Peyer's patch (tissue), 4 donors: ENCODE results near the gene ZCCHC14.

Source experiments
- POLR2A ChIP-seq, 2 donors: fragments of 450-650 bp; IDR thresholded peaks; one replicate each; pipeline ENCODE4 v1.5.1; 2017; ENCODE audit warnings: antibody characterized with exemption in 2 of 2, mild to moderate bottlenecking in 2 of 2, moderate library complexity in 2 of 2
- TF ChIP-seq, protein P1 (sequence below), 6 experiments: fragments of 450-650 bp in 4 of 6; fragments of 200-600 bp in 2 of 6; sonication (generic) in 1 of 6; IDR thresholded peaks; one replicate each; pipeline ENCODE4 v1.5.1; 2017 to 2019; ENCODE audit warnings: antibody characterized with exemption in 6 of 6, mild to moderate bottlenecking in 3 of 6, moderate library complexity in 1 of 6

DNA sequence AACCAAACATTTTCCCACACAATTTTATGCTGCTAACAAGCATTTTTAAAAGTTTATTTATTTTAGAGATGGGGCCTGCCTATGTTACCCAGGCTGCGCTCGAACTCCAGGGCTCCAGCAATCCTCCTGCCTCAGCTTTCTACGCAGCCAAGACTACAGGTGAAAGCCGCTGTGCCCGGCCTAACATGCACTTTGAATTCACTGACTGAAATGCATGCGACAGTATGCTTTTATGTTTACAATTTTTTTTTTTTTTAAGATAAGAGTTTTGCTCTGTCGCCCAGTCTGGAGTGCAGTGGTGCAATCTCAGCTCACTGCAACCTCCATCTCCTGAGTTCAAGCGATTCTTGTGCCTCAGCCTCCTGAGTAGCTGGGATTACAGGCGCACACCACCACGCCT, 52.9 kb downstream of the ZCCHC14 start:
- TF ChIP-seq, protein P1, sequence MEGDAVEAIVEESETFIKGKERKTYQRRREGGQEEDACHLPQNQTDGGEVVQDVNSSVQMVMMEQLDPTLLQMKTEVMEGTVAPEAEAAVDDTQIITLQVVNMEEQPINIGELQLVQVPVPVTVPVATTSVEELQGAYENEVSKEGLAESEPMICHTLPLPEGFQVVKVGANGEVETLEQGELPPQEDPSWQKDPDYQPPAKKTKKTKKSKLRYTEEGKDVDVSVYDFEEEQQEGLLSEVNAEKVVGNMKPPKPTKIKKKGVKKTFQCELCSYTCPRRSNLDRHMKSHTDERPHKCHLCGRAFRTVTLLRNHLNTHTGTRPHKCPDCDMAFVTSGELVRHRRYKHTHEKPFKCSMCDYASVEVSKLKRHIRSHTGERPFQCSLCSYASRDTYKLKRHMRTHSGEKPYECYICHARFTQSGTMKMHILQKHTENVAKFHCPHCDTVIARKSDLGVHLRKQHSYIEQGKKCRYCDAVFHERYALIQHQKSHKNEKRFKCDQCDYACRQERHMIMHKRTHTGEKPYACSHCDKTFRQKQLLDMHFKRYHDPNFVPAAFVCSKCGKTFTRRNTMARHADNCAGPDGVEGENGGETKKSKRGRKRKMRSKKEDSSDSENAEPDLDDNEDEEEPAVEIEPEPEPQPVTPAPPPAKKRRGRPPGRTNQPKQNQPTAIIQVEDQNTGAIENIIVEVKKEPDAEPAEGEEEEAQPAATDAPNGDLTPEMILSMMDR (IDR thresholded peaks at IDR 0.05) = no peak
- TF ChIP-seq POLR2A (IDR thresholded peaks at IDR 0.05) = no peak
